HepG2 (cell line): ENCODE measurements around the gene RUSC1. TPM values are rescaled to one million over a fixed set of nuclear protein-coding genes. Genes with fewer than 3 reads are reported as not detected.

ENCODE experiments used
- ATAC-seq: fragments of 200-7000 bp; cut with Tn5 transposase; 3 replicates; pipeline ENCODE4 v1.9.1; 2020; ENCODE audit warnings: mild to moderate bottlenecking, moderate library complexity
- BruUV-seq: library from RNA; stranded (reverse); fragments of 400-500 nt; replicated peaks from 2 replicates; lab custom pipeline; 2021; lab: Mats Ljungman, UMichigan
- CTCF ChIA-PET: fragments of 300-600 bp; formaldehyde crosslinking; extraction: SDS; loops from one replicate; lab custom pipeline; 2021; ENCODE audit warnings: low total read pairs, inconsistent platforms, low intra/inter-chr PET ratio; lab: Yijun Ruan, JAX
- POLR2A ChIA-PET: fragments of 350-600 bp; sonication (Branson Sonifier 250); formaldehyde crosslinking; loops from one replicate; lab custom pipeline; 2020; ENCODE audit warnings: antibody characterized with exemption, inconsistent platforms; lab: Yijun Ruan, JAX
- DNase-seq: peaks from one replicate; pipeline ENCODE4 v3.0.0-alpha.2; 2015; ENCODE audit warnings: low spot score
- FAIRE-seq: peaks from 3 replicates; lab custom pipeline; 2011; peaks lifted over from hg19 to GRCh38; lab: Jason Lieb, UNC
- H2AFZ ChIP-seq: one replicate; pipeline ENCODE4 v1.6.1; 2011; ENCODE audit warnings: low read length, inconsistent platforms
- H3K27ac ChIP-seq: fragments of 300-600 bp; 3 replicates; pipeline ENCODE4 v1.8.0; 2011; ENCODE audit warnings: mixed run types, mild to moderate bottlenecking, mixed read lengths, low read length, inconsistent platforms; ENCODE audit not compliant: insufficient read depth; ENCODE audit errors: extremely low read length
- H3K27me3 ChIP-seq, 2 experiments: fragments of 200-600 bp in 1 of 2; 2 replicates in 1 of 2; 3 replicates in 1 of 2; pipeline versions ENCODE4 v1.6.0 to v1.8.0; 2011; ENCODE audit warnings: low read length in 2 of 2, mild to moderate bottlenecking in 2 of 2, moderate library complexity in 2 of 2, inconsistent platforms in 1 of 2; ENCODE audit not compliant: insufficient read depth in 2 of 2, control insufficient read depth in 1 of 2
- H3K36me3 ChIP-seq, 2 experiments: fragments of 200-600 bp in 1 of 2; replicated peaks in 1 of 2; 2 replicates in 1 of 2; 3 replicates in 1 of 2; pipeline versions ENCODE4 v1.5.1 to v1.8.0; 2011; ENCODE audit warnings: low read length in 2 of 2, inconsistent platforms in 1 of 2; ENCODE audit not compliant: insufficient read depth in 2 of 2, control insufficient read depth in 1 of 2
- H3K4me1 ChIP-seq: 2 replicates; pipeline ENCODE4 v1.5.1; 2012; ENCODE audit warnings: low read length, inconsistent platforms; ENCODE audit not compliant: insufficient read depth
- H3K4me2 ChIP-seq: 2 replicates; pipeline ENCODE4 v1.6.0; 2011; ENCODE audit warnings: low read depth, low read length, inconsistent platforms
- H3K4me3 ChIP-seq, 3 experiments: fragments of 200-600 bp in 1 of 3; sonication (generic), shearing (Covaris generic) in 1 of 3; replicated peaks in 1 of 3; 2 replicates each; pipeline ENCODE4 v1.5.1; 2011 to 2016; ENCODE audit warnings: low read length in 3 of 3, inconsistent platforms in 2 of 3, low read depth in 2 of 3, mild to moderate bottlenecking in 2 of 3, control low read depth in 1 of 3, mixed read lengths in 1 of 3; ENCODE audit not compliant: insufficient read depth in 1 of 3
- H3K79me2 ChIP-seq: one replicate; pipeline ENCODE4 v1.6.1; 2011; ENCODE audit warnings: low read length, inconsistent platforms; ENCODE audit not compliant: insufficient read depth
- H3K9ac ChIP-seq: 2 replicates; pipeline ENCODE4 v1.6.0; 2011; ENCODE audit warnings: mild to moderate bottlenecking, low read depth, low read length, inconsistent platforms; ENCODE audit not compliant: insufficient read depth
- H3K9me3 ChIP-seq: 2 replicates; pipeline ENCODE4 v1.5.1; 2012; ENCODE audit warnings: mild to moderate bottlenecking, low read length
- H4K20me1 ChIP-seq: 2 replicates; pipeline ENCODE4 v1.6.0; 2011; ENCODE audit warnings: inconsistent platforms, mild to moderate bottlenecking, low read length, moderate library complexity; ENCODE audit not compliant: insufficient read depth
- CENPT ChIP-seq: sonication (generic); formaldehyde crosslinking; IDR thresholded peaks from 2 replicates; pipeline ENCODE4 v1.8.0; 2022; ENCODE audit warnings: low read depth, mild to moderate bottlenecking, moderate library complexity, missing genetic modification reagents
- CREB3 ChIP-seq: sonication (generic); formaldehyde crosslinking; IDR thresholded peaks from 2 replicates; pipeline ENCODE4 v1.5.0; 2020; ENCODE audit warnings: missing genetic modification reagents
- GABPA ChIP-seq, 2 experiments: IDR thresholded peaks; 2 replicates each; pipeline ENCODE4 v1.6.1; 2011 to 2016; ENCODE audit warnings: low read depth in 2 of 2, low read length in 1 of 2, missing biosample characterization in 1 of 2, missing genetic modification characterization in 1 of 2
- KLF6 ChIP-seq: IDR thresholded peaks from 2 replicates; pipeline ENCODE4 v1.8.0; 2016; ENCODE audit warnings: missing biosample characterization, missing genetic modification reagents
- MIXL1 ChIP-seq: IDR thresholded peaks from 2 replicates; pipeline ENCODE4 v1.6.1; 2016
- PRDM10 ChIP-seq: sonication (generic); formaldehyde crosslinking; IDR thresholded peaks from 2 replicates; pipeline ENCODE4 v1.4.0; 2020; ENCODE audit warnings: low read depth, missing genetic modification reagents
- TEF ChIP-seq: sonication (generic); formaldehyde crosslinking; IDR thresholded peaks from 2 replicates; pipeline ENCODE4 v1.5.0; 2020; ENCODE audit warnings: missing genetic modification reagents
- THAP11 ChIP-seq: IDR thresholded peaks from 2 replicates; pipeline ENCODE4 v1.6.1; 2016; ENCODE audit warnings: missing biosample characterization, missing genetic modification reagents
- ZBTB34 ChIP-seq: sonication (generic); formaldehyde crosslinking; IDR thresholded peaks from 2 replicates; pipeline ENCODE4 v1.8.0; 2022; ENCODE audit warnings: mild to moderate bottlenecking, missing genetic modification reagents
- ZNF646 ChIP-seq: sonication (generic); formaldehyde crosslinking; IDR thresholded peaks from 2 replicates; pipeline ENCODE4 v1.9.0; 2021; ENCODE audit warnings: mild to moderate bottlenecking, missing genetic modification reagents
- WGBS: methylation state at CpG from one replicate; pipeline ENCODE4 v1.1.6; 2017; ENCODE audit warnings: low lambda C conversion rate; 5-methylcytosine and 5-hydroxymethylcytosine counted together
- in situ Hi-C: cut with HindIII; loops from 2 replicates; pipeline ENCODE4 v1.10.0; 2017; ENCODE audit warnings: low pct_unique_long_range_greater_than_20kb; ENCODE audit not compliant: extremely low pct_ligation_motif_present
- intact Hi-C: fragments of 100-400 bp; cut with micrococcal nuclease; formaldehyde crosslinking; loops from one replicate; pipeline ENCODE4 v1.10.0; 2022; ENCODE audit not compliant: unreplicated experiment
- polyA plus RNA-seq, 8 experiments: library from polyadenylated mRNA; depleted of rRNA in 3 of 8; stranded (reverse) in 7 of 8; unstranded in 1 of 8; fragments of >200 nt; fragmentation: Illumina TruSeq in 4 of 8; extraction: Trizol in 4 of 8; gene quantifications; 2 replicates each; pipeline versions ENCODE4 v1.2.1 to v1.2.3, GENCODE V29; 2011 to 2016; ENCODE audit warnings: low read depth in 4 of 8, missing spikeins in 1 of 8, mixed read lengths in 1 of 8; ENCODE audit not compliant: insufficient read depth in 1 of 8
- total RNA-seq, 5 experiments: library from RNA; depleted of rRNA; stranded (reverse); fragments of >200 nt; fragmentation: Illumina TruSeq; extraction: Trizol; gene quantifications; 2 replicates each; pipeline ENCODE4 v1.2.3, GENCODE V29; 2016; ENCODE audit warnings: low read depth in 1 of 5

Gene RUSC1
- total and polyA plus RNA-seq, 2 of the 13 experiments (the other 11 are each of a cell fraction or from before 2014, with no cell fraction given): 18.7 to 20.4 TPM

- H2AFZ ChIP-seq: no peak overlapping the region
- FAIRE-seq: peak; percentile 50
- peaks cover 11 to 45% of the 10 kb centered on the region in 2 experiments; a peak in 4 of 5 replicates for H3K36me3 ChIP-seq
- H3K27me3 ChIP-seq: no peaks in the 10 kb centered on the region
- ATAC-seq: no peak
- no peak overlapping the region for H3K9ac ChIP-seq
- ChIA-PET POLR2A (interaction anchor here (2.4 kb wide), 1 partner anchor 9 kb away, joined by 10 read pairs; the partner anchor contains the start of gene FDPS), CTCF (no interaction called here)
- BruUV-seq: TSS peak; percentile 18
- H3K4me3 ChIP-seq: no peak overlapping the region
- in situ Hi-C loops (loop anchor here (5.0 kb wide), 1 partner anchor 40 kb away; the partner anchor contains the start of gene HCN3), intact Hi-C loops (no loop called here)
- H3K27ac ChIP-seq: no peak overlapping the region
- no peak for DNase-seq
- peaks cover 16% of the 10 kb centered on the region for H3K79me2 ChIP-seq
- H3K9me3 ChIP-seq: no peaks in the 10 kb centered on the region
- H3K4me2 ChIP-seq: no peak overlapping the region
- H4K20me1 ChIP-seq: peaks cover 15% of the 10 kb centered on the region
- 76% methylated on average over 3 of the region's 3 CpGs for WGBS
- H3K4me1 ChIP-seq: peaks cover 54% of the 10 kb centered on the region
- TF ChIP-seq ZBTB34 (CRISPR knock-in tag): no peak
- TF ChIP-seq CENPT: no peak
- no peak for TF ChIP-seq CREB3 (CRISPR knock-in tag)
- no peak for TF ChIP-seq KLF6 (CRISPR knock-in tag)
- no peak for TF ChIP-seq MIXL1 (CRISPR knock-in tag)
- no peak for TF ChIP-seq TEF (CRISPR knock-in tag)
- TF ChIP-seq PRDM10 (CRISPR knock-in tag): no peak
- TF ChIP-seq THAP11: no peak
- no peak for TF ChIP-seq ZNF646 (CRISPR knock-in tag)
- no peak for TF ChIP-seq GABPA (IDR thresholded peaks at IDR 0.05; ENCODE audit: low read depth, low read length)
- TF ChIP-seq GABPA (CRISPR knock-in tag; IDR thresholded peaks at IDR 0.05; ENCODE audit: low read depth): no peak
Measured at GRCh38 chr1:155316922-155317321, 3.8 kb upstream of the RUSC1 start.
